Bronchial epithelial cell (primary cell): ENCODE results near the gene SYCP2. TPM values are rescaled to one million over a fixed set of nuclear protein-coding genes. Genes with fewer than 3 reads are reported as not detected.

Experiments used
- DNase-seq: peaks from one replicate; pipeline ENCODE4 v3.0.0-alpha.2; 2010; ENCODE audit warnings: low read depth
- FAIRE-seq: peaks from 2 replicates; lab custom pipeline; 2011; peaks lifted over from hg19 to GRCh38; lab: Jason Lieb, UNC
- H3K27me3 ChIP-seq: 2 replicates; pipeline ENCODE4 v1.5.1; 2011; ENCODE audit warnings: low read length; ENCODE audit not compliant: control insufficient read depth, insufficient read depth
- H3K36me3 ChIP-seq: 2 replicates; pipeline ENCODE4 v1.5.1; 2011; ENCODE audit warnings: low read length; ENCODE audit not compliant: control insufficient read depth, insufficient read depth
- H3K4me3 ChIP-seq: 2 replicates; pipeline ENCODE4 v1.5.1; 2011; ENCODE audit warnings: mild to moderate bottlenecking, low read depth, low read length, control low read depth
- total RNA-seq: library from RNA; depleted of rRNA; stranded (reverse); fragments of >200 nt; gene quantifications from 2 replicates; pipeline ENCODE4 v1.2.1, GENCODE V29; 2014
- TF ChIP-seq, protein P1 (sequence below): IDR thresholded peaks from 2 replicates; pipeline ENCODE4 v1.5.1; 2011; ENCODE audit warnings: mild to moderate bottlenecking, moderate library complexity, low read length, control low read depth, inconsistent platforms; ENCODE audit not compliant: insufficient read depth, severe bottlenecking

The SYCP2 gene
- total RNA-seq, 1 donor from 2014 or later = 0.26 TPM

DNA sequence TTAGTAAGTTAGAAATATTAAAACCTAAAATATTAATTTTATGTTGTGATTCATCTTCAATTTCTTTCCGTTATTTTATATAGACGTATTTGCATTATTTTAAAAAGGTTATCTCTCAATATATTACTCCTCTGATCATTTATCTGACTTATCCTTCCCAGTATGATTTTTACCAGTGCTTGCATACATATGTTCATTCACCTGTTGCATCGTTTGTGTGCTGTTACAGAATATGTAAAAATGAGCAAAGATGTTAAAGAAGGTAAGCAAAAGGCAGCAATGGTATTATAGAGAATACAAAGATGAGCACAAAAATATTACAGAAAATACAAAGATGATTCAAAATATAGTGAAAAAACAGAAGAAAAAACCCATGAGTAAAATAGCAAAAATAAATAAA, 48.9 kb downstream of the SYCP2 start:
- H3K4me3 ChIP-seq = no peak overlapping the region
- DNase-seq = no peak
- no peak for FAIRE-seq
- H3K36me3 ChIP-seq = no peaks in the 10 kb centered on the region
- TF ChIP-seq, protein P1, sequence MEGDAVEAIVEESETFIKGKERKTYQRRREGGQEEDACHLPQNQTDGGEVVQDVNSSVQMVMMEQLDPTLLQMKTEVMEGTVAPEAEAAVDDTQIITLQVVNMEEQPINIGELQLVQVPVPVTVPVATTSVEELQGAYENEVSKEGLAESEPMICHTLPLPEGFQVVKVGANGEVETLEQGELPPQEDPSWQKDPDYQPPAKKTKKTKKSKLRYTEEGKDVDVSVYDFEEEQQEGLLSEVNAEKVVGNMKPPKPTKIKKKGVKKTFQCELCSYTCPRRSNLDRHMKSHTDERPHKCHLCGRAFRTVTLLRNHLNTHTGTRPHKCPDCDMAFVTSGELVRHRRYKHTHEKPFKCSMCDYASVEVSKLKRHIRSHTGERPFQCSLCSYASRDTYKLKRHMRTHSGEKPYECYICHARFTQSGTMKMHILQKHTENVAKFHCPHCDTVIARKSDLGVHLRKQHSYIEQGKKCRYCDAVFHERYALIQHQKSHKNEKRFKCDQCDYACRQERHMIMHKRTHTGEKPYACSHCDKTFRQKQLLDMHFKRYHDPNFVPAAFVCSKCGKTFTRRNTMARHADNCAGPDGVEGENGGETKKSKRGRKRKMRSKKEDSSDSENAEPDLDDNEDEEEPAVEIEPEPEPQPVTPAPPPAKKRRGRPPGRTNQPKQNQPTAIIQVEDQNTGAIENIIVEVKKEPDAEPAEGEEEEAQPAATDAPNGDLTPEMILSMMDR = no peak
- no peaks in the 10 kb centered on the region for H3K27me3 ChIP-seq

DNA sequence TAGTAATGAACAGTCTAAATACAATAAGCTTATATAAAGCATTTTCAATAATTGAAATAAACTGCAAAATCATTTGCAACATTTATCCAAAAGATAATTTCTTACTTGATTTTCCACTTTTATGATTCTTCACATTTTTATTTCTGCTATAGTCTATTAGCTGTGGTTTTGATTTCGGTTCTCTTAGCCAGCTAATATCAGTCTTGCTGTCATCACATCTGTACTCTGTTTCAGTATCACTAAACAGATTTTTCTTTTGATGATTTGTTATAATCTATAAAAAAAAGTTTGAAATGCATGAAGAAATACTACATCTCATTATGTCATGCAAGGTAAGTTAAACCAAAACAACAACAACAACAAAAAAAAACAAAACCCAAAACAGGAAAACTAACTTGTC, 53.2 kb downstream of the SYCP2 start:
- TF ChIP-seq, protein P1 = no peak
- no peak overlapping the region for H3K4me3 ChIP-seq
- H3K27me3 ChIP-seq = no peaks in the 10 kb centered on the region
- no peaks in the 10 kb centered on the region for H3K36me3 ChIP-seq
- FAIRE-seq (no peak), DNase-seq (no peak)

GRCh38 chr20:59873409-59873808, 60.0 kb downstream of the SYCP2 start:
- FAIRE-seq (no peak), DNase-seq (no peak)
- no peaks in the 10 kb centered on the region for H3K36me3 ChIP-seq
- H3K4me3 ChIP-seq = no peak overlapping the region
- TF ChIP-seq, protein P1 = no peak
- H3K27me3 ChIP-seq = no peaks in the 10 kb centered on the region

DNA sequence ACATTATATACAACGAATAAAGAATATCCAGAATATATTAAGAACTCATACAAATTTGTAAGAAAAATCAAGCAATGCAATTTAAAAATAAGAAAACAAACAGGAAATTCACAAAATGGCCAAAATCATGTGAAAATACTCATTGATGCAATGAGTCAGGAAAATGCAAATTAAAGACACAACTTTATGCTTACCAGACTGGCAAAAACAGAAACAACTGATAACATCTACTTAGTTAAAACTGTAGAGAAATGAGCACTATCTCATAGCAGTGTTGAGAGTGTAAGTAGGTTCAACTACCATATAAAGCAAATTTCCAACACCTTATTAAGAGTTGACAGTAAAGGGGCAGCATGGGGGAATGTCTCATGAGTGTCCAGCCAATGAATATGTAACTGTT, 62.3 kb downstream of the SYCP2 start:
- Histone ChIP-seq H3K27me3 (no peaks in the 10 kb centered on the region), H3K4me3 (no peak overlapping the region), H3K36me3 (no peaks in the 10 kb centered on the region)
- TF ChIP-seq, protein P1 = no peak
- FAIRE-seq (no peak), DNase-seq (no peak)

GRCh38 chr20:59866338-59866737, 67.1 kb downstream of the SYCP2 start:
- H3K27me3 ChIP-seq = no peaks in the 10 kb centered on the region
- no peak for FAIRE-seq
- no peak overlapping the region for H3K4me3 ChIP-seq
- TF ChIP-seq, protein P1 = no peak
- no peak for DNase-seq
- no peaks in the 10 kb centered on the region for H3K36me3 ChIP-seq

DNA sequence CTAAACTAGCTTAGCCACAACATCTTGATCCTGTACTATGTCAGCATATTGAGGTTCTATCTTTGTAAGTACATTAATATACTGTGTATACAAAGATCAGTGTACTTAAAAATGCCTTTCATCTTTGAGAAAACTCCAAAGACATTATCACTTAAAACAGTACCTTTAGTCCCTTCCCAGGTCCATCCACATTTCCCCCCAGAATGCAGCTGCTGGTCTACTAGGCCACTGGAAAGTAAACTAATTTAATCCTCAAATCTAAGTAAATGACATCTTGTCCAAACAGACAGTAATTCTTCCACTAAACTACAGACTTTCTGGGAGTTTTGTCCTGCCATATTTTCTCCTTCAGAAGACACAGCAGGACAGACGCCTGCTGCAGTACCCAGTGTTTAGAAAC, 68.7 kb downstream of the SYCP2 start:
- TF ChIP-seq, protein P1 = no peak
- no peaks in the 10 kb centered on the region for H3K27me3 ChIP-seq
- no peak for DNase-seq
- no peaks in the 10 kb centered on the region for H3K36me3 ChIP-seq
- H3K4me3 ChIP-seq = no peak overlapping the region
- no peak for FAIRE-seq
